OCI-LY1 (cell line): ENCODE results near the gene CD74.

Experiments
- H2AFZ ChIP-seq: fragments of 200-600 bp; sonication (generic), shearing (Covaris generic); 2 replicates; pipeline ENCODE4 v1.6.0; 2014; ENCODE audit warnings: antibody characterized with exemption, mild to moderate bottlenecking, low read length
- H3F3A ChIP-seq: fragments of 200-600 bp; sonication (generic), shearing (Covaris generic); 2 replicates; pipeline ENCODE4 v1.6.0; 2014; ENCODE audit warnings: mild to moderate bottlenecking, antibody characterized with exemption, low read length, moderate library complexity; ENCODE audit not compliant: insufficient read depth
- H3K27ac ChIP-seq: fragments of 200-600 bp; sonication (generic); 2 replicates; pipeline ENCODE4 v1.5.1; 2014; ENCODE audit warnings: low read length, mixed run types, mild to moderate bottlenecking, low read depth; ENCODE audit not compliant: poor library complexity, severe bottlenecking
- H3K27me3 ChIP-seq: fragments of 200-600 bp; sonication (generic); 2 replicates; pipeline ENCODE4 v1.6.0; 2014; ENCODE audit warnings: antibody characterized with exemption, mild to moderate bottlenecking, low read length, moderate library complexity; ENCODE audit not compliant: insufficient read depth
- H3K36me3 ChIP-seq: fragments of 200-600 bp; sonication (generic); 2 replicates; pipeline ENCODE4 v1.6.1; 2014; ENCODE audit warnings: mild to moderate bottlenecking, antibody characterized with exemption, low read length, moderate library complexity, mixed read lengths; ENCODE audit not compliant: insufficient read depth
- H3K4me1 ChIP-seq: fragments of 200-600 bp; sonication (generic); 2 replicates; pipeline ENCODE4 v1.5.1; 2014; ENCODE audit warnings: mild to moderate bottlenecking, low read length, moderate library complexity; ENCODE audit not compliant: insufficient read depth, severe bottlenecking
- H3K4me2 ChIP-seq: fragments of 200-600 bp; sonication (generic), shearing (Covaris generic); 2 replicates; pipeline ENCODE4 v1.6.1; 2014; ENCODE audit warnings: low read length
- H3K4me3 ChIP-seq: fragments of 200-600 bp; sonication (generic); 2 replicates; pipeline ENCODE4 v1.5.1; 2014; ENCODE audit warnings: low read length, low read depth, mild to moderate bottlenecking, mixed read lengths; ENCODE audit not compliant: poor library complexity, severe bottlenecking
- H3K79me2 ChIP-seq: fragments of 200-600 bp; shearing (Covaris generic); 2 replicates; pipeline ENCODE4 v1.6.1; 2016; ENCODE audit warnings: mixed run types, low read length, mixed read lengths; ENCODE audit not compliant: insufficient read depth
- H3K9ac ChIP-seq: fragments of 200-600 bp; sonication (generic), shearing (Covaris generic); 2 replicates; pipeline ENCODE4 v1.6.1; 2014; ENCODE audit warnings: mild to moderate bottlenecking, low read length, mixed read lengths
- H3K9me2 ChIP-seq: fragments of 200-600 bp; sonication (generic), shearing (Covaris generic); 2 replicates; pipeline ENCODE4 v1.6.1; 2014; ENCODE audit warnings: low read depth, mild to moderate bottlenecking, low read length, mixed read lengths
- H3K9me3 ChIP-seq: fragments of 200-600 bp; shearing (Covaris generic); 2 replicates; pipeline ENCODE4 v1.6.1; 2014; ENCODE audit warnings: low read length, mixed read lengths
- H4K20me1 ChIP-seq: fragments of 200-600 bp; sonication (generic), shearing (Covaris generic); 2 replicates; pipeline ENCODE4 v1.6.0; 2016; ENCODE audit warnings: mild to moderate bottlenecking, low read length; ENCODE audit not compliant: insufficient read depth
- CTCF ChIP-seq: fragments of 200-600 bp; sonication (generic), shearing (Covaris generic); IDR thresholded peaks from 2 replicates; pipeline ENCODE4 v1.5.1; 2017; ENCODE audit warnings: mild to moderate bottlenecking, antibody characterized with exemption, low read length, moderate library complexity, mixed read lengths
- EZH2 ChIP-seq: fragments of 200-600 bp; sonication (generic), shearing (Covaris generic); IDR thresholded peaks from 2 replicates; pipeline ENCODE4 v1.8.0; 2017; ENCODE audit warnings: borderline replicate concordance, mixed run types, mild to moderate bottlenecking, antibody characterized with exemption, low read length, moderate library complexity, mixed read lengths

The CD74 gene

GRCh38 chr5:150444770-150445169, 32.1 kb upstream of the CD74 start:
- H3K9me2 ChIP-seq = no peaks in the 10 kb centered on the region
- H3K27me3 ChIP-seq = no peaks in the 10 kb centered on the region
- H3K4me3 ChIP-seq = no peak overlapping the region
- no peaks in the 10 kb centered on the region for H3K9me3 ChIP-seq
- H2AFZ ChIP-seq = no peak overlapping the region
- H4K20me1 ChIP-seq = no peaks in the 10 kb centered on the region
- no peak overlapping the region for H3K27ac ChIP-seq
- no peak overlapping the region for H3K9ac ChIP-seq
- TF ChIP-seq CTCF (no peak), EZH2 (no peak)
- H3F3A ChIP-seq = peaks cover 3% of the 10 kb centered on the region; the same call in 1 of the 2 replicates
- H3K4me1 ChIP-seq = peaks cover 14% of the 10 kb centered on the region
- H3K79me2 ChIP-seq = peaks cover 21% of the 10 kb centered on the region
- peaks cover 67% of the 10 kb centered on the region for H3K36me3 ChIP-seq
- no peak overlapping the region for H3K4me2 ChIP-seq

DNA sequence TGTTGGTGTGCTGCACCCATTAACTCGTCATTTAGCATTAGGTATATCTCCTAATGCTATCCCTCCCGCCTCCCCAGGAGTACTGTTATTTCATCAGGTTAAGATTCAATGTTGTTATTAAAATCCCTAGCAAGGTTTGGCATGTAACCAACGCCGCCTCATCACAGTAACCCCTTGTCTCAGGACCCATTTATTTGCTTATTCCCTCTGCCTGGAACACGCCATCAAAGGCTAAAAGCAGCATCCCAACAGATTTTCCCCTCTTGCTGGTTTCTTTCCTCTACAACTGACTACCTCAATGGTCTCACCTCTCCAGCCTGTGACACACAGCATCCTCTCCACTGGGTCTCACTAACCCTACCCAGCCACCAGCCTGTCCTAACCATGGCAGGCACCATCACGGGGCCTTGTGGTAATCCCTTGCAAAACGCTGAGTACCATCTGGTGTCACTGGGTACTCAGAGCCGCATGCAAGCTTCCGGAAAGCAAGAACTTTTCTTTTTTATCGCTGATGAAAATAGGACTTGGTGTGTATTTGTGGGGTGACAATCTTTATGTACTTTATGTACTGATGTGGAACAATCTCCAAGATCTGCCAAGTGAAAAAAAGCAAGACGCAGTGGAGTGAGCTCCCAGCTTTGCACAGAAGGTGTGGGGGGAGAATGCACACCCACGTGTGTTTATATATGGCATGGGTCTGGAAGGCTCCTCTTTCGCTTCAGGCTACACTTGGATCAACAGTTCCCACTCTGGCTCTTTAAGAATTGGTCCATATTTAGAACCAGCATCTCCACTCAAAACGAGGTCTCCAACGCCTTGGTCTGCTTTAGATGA, 30.7 kb upstream of the CD74 start:
- Histone ChIP-seq H4K20me1 (no peaks in the 10 kb centered on the region), H3K4me2 (no peak overlapping the region), H3K36me3 (peaks cover 58% of the 10 kb centered on the region)

DNA sequence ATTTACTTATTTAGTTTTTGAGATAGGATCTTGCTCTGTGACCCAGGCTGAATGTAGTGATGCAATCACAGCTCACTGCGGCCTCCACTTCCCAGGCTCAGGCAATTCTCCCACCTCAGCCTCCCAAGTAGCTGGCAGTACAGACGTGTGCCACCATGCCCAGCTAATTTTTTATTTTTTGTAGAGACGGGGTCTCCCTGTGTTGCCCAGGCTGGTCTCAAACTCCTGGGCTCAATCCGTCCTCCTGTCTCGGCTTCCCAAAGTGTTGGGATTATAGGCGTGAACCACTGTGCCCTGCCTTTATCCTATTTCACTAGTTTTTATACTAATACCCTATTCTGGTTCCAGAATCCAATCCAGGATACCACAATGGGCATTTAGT, 30.0 kb upstream of the CD74 start:
- peaks cover 3% of the 10 kb centered on the region; the same call in 1 of the 2 replicates for H3F3A ChIP-seq

More for the DNA sequence above, 30.7 kb upstream of the CD74 start:
- Histone ChIP-seq H2AFZ (no peak overlapping the region), H3K27ac (no peak overlapping the region), H3K79me2 (peaks cover 11% of the 10 kb centered on the region), H3K9me2 (no peaks in the 10 kb centered on the region), H3K27me3 (no peaks in the 10 kb centered on the region), H3K9ac (no peak overlapping the region), H3K4me3 (no peak overlapping the region), H3F3A (peaks cover 3% of the 10 kb centered on the region; the same call in 1 of the 2 replicates), H3K4me1 (peaks cover 12% of the 10 kb centered on the region), H3K9me3 (no peaks in the 10 kb centered on the region)
- TF ChIP-seq CTCF (no peak), EZH2 (no peak)

More for the DNA sequence above, 30.0 kb upstream of the CD74 start:
- no peak overlapping the region for H3K4me2 ChIP-seq
- no peaks in the 10 kb centered on the region for H3K9me2 ChIP-seq
- no peak overlapping the region for H3K9ac ChIP-seq
- peaks cover 4% of the 10 kb centered on the region for H3K4me1 ChIP-seq
- H2AFZ ChIP-seq = no peak overlapping the region
- H3K36me3 ChIP-seq = peaks cover 50% of the 10 kb centered on the region
- TF ChIP-seq EZH2 (no peak), CTCF (no peak)
- H3K27me3 ChIP-seq = no peaks in the 10 kb centered on the region
- H3K9me3 ChIP-seq = no peaks in the 10 kb centered on the region
- no peaks in the 10 kb centered on the region for H4K20me1 ChIP-seq
- H3K27ac ChIP-seq = no peak overlapping the region
- H3K4me3 ChIP-seq = no peak overlapping the region
- peaks cover 4% of the 10 kb centered on the region; the same call in 1 of the 2 replicates for H3K79me2 ChIP-seq
